Effector CD8-positive, alpha-beta T cell (primary cell): ENCODE results near the gene VTI1A.
"Not testable (repeated sequence)": the region's sequence is repeated elsewhere in the genome, so short reads cannot be mapped to it uniquely, and the experiment has no call there.

Source experiments
- DNase-seq: peaks from one replicate; lab custom pipeline; 2025; lab: John Stamatoyannopoulos, UW

The VTI1A gene

GRCh38 chr10:112588225-112588990 is 141.4 kb downstream of the VTI1A start:
- DNase-seq: no peak

GRCh38 chr10:112589081-112589480 is 142.1 kb downstream of the VTI1A start:
- no peak for DNase-seq

DNA sequence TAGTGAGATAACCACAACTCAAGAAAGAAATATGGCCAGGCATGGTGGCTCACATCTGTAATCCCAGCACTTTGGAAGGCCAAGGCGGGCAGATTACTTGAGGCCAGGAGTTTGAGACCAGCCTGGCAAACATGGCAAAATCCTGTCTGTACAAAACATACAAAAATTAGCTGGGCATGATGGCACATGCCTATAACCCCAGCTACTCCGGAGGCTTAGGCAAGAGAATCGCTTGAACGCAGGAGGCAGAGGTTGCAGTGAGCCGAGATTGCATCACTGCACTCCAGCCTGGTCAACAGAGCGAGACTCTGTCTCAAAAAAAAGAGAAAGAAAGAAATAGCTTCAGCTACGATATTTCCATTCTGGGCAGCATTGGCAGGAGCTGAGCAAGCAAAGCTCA is 143.8 kb downstream of the VTI1A start:
- not testable (repeated sequence) for DNase-seq

- no peak for DNase-seq
These were observed 146.0 kb downstream of the VTI1A start for GRCh38 chr10:112593023-112593422.

DNA sequence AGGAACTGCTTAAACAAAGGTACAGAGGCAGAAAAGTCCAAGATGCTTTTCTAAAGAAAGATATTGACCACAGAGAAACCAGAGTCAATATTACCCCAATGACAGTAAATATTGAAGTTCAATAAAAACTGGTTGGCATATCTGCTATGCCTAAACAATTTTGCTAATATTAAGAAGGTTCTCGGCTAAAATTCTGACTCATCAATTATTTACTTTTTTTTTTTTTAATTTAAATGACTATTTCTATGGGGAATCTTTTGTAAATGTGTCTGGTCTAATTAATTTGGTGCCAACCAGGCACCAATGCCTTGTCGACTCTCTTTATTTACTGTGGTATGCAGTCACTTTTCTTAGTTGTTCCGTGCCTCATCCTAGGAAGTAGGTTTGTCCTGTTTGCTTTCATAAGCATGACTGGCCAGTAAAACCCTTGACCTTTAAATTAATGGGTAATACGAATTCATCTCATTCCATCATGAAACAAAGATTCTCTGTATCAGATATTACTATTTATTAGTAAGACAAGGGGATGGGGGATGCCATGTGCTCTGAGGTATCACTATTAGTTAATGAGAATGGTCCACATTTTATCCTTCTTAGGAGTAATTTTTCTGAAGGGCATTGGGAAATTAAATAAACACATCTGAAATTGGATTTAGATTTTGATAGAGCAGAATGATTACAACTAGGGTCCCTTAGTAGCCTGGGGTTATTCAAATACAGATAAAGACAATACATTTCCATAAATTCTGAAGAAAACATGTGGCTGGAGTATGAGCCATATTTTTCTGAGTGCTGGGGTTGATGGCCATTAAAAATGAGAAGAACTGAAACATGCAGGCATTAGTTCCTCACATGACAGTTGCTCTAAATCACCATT is 154.4 kb downstream of the VTI1A start:
- no peak for DNase-seq

- DNase-seq: no peak
These were observed 156.0 kb downstream of the VTI1A start for GRCh38 chr10:112603062-112603461.

DNA sequence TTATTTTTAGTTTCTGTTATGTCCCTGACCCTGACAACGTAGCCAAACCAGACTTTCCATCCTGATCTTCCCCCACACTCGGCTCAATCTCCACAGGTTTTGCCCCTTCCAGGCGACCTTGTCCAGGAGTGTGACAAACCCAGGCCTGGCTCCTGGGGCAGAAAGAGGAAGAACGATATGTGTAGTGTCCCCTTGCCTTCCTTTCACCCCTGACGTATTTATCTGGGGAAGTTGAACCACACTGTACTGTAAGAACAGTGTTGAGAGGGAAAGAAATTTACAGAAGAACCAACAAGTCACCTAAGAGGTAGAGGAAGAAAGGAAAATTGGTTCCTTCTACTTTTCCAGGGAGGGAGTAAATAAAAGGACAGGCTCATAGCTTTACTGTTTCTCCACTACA is 158.0 kb downstream of the VTI1A start:
- no peak for DNase-seq

DNA sequence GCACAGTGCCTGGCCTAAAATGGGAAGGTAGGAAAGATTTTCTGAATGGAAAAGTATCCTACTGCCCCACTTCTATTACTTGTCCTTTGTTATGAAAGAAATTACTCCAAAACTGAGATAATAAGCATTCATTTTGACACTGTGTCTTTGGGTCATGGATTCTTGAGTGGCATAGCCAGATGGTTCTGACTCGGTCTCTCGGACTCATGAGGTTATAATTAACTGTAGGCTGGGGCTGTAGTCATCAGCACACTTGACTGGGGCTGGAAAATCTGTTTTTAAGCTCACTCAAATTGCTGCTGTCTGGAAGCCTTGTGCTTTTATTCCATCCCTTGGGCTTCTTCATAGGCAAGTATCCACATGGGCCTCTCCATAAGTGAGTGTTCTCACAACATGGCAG is 160.5 kb downstream of the VTI1A start:
- DNase-seq: no peak

DNA sequence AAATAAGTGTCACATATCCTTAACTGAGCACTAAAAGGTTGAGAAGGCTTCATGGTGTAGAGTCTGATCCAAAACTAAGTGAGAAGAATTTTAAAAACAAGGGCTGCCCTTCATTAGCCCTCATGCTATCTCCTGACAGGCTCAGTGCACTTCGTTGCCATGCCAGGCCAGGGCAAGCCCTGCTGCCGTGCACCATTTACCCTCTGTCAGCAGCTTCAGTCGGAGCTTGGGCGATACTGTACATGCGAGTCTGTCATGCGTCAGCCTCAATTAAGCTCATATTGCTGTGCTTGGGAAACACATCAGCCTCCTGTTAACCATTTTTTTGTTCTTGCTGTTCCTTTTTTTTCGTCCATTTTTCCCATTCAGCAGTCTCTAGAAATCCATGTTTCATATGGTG is 166.6 kb downstream of the VTI1A start:
- DNase-seq: no peak

DNA sequence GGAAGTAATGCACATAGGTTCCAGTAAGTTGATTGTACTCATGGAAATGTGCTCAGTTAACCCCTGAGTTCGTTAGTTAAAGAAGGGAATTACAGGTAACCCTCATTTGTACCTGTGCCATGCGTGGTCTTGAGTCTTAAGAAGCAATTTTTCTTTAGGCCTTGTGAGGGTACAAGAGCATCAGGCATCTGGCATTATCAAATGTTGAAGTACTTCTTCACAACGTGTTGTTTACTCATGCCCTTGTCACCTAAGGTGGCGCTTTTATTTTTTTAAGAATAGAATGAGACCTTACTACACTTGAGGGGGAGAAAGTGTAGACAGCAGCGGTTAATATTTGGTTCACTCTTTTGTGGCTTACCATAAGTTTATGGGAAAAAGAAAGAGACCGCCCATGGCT is 167.1 kb downstream of the VTI1A start:
- no peak for DNase-seq

GRCh38 chr10:112614586-112614985 is 167.6 kb downstream of the VTI1A start:
- DNase-seq: no peak

- DNase-seq: no peak
These were observed 168.3 kb downstream of the VTI1A start for GRCh38 chr10:112615269-112615668.

- no peak for DNase-seq
These were observed 169.6 kb downstream of the VTI1A start for GRCh38 chr10:112616647-112617046.

DNA sequence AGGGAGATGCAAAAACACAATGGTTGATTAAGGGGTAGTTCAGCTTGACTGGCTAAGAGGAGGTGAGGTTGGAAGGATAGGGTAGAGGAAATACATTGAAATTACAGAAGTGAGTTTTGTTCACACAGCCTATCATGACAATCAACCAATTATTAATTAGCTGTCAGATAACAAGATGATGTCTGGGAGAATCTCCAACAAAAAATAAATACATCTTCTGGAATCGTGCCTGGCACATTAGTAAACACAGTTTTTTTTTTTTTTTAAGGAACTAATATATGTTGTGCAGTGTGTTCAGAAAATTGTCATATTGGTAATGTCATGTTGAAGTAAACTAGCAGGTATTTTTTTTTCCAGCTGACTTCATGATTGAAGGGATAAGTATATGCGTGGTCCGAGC is 171.8 kb downstream of the VTI1A start:
- no peak for DNase-seq

DNA sequence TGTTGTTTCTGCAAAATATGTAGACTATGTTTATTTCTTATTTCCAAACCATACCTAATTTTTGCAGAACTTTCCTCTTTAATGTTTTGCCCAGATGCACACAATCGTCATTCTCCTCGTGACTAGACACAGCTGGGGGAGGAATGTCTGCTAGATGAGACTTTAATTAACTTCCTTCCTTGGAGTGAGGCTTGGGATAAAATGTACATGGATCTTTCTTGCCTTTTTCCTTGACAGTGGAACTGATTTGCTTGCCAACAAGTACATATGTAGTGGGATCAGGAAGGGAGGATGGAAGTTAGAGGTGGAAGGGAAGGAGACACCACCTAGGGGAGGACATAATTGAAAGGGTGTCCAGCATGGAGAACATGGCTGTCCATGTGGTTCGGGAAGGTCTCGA is 172.5 kb downstream of the VTI1A start:
- no peak for DNase-seq

- no peak for DNase-seq
These were observed 175.8 kb downstream of the VTI1A start for GRCh38 chr10:112622786-112623185.

DNA sequence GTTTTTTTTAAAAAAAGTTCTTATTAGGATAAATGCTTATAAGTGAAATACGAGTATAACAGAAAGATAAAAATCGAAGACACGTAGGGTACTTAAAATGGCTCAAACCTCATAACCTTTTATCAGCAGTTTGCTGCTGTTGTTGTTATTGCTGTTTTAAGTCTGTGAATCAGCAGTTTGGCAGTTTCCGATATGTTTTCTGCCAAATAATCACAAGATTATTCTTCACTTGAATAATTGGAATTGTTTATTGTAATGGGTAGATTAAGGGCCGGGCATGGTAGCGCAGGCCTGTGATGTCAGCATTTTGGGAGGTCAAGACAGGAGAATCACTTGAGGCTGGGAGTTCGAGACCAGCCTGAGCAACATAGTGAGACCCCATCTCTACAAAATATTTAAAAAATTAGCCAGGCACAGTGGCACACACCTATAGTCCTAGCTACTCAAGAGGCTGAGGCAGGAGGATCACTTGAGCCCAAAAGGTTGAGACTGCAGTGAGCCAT is 177.6 kb downstream of the VTI1A start:
- DNase-seq: no peak

DNA sequence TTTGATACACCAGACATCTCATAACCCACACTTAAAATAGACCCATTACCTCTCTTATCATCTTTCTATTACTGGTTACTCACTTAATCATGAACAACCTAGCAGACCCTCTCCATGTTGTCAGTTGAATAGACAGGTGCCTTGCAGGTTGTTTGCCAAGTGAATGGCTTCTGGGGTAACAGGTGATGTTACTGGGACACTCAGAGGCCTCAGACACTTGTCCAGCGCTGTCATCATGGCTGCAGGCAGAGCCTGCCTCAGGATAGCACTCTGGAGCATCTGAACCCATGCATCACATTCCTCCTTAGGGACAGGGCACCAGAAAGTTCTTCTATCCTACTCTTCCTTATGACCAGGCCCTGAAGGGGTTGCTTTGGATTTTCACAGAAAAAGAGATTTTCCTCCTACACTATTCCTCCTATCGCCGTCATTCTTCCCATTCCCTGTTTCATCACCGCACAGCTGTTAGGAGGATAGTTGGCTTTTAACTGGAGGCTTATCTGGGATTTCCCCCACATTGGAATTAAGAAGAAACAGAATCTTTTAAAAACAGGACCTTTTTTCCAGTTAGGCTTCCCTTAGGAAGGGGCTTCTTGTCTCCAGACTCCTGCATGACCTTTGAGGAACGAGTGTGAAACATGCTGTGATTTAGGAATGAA is 182.1 kb downstream of the VTI1A start:
- no peak for DNase-seq

DNA sequence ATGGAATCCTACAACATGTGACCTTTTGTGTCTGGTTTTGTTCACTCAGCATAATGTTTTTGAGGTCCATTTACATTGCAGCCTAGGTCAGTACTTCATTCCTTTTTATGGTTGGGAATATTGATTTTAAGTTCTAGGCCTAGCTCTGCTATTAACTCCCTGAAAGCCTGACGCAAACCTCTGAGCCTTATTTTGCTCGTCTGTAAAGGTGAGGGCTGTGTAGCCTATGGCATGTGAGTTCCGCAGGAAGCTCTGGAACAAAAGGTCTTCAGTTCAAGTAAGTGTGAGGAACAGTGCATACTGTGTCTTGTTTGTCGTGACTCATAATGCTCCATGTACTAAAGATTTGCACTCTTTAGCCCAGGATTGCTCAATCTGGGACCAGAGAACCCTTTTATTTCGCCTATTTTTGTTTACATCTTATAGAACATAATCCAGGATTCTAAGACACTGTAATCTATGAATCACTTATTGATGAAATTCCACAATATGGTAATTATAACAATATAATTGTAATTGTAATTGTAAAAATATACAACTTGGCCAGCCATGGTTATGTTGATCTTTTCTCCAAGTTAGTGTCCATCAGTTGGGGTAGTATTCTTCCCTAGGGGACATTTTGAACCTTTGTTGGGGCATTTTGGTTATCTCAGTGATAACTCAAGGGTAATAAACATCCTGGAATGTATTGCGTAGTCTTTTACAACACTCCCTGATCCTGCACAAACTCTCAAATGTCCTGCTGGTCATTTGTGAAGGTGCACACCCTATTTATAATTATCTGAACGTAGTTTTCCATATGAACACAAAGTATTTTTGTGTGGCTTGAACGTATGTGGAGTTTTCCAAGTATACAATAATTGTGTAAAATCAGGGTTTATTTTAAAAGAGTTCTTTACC is 184.7 kb downstream of the VTI1A start:
- no peak for DNase-seq

DNA sequence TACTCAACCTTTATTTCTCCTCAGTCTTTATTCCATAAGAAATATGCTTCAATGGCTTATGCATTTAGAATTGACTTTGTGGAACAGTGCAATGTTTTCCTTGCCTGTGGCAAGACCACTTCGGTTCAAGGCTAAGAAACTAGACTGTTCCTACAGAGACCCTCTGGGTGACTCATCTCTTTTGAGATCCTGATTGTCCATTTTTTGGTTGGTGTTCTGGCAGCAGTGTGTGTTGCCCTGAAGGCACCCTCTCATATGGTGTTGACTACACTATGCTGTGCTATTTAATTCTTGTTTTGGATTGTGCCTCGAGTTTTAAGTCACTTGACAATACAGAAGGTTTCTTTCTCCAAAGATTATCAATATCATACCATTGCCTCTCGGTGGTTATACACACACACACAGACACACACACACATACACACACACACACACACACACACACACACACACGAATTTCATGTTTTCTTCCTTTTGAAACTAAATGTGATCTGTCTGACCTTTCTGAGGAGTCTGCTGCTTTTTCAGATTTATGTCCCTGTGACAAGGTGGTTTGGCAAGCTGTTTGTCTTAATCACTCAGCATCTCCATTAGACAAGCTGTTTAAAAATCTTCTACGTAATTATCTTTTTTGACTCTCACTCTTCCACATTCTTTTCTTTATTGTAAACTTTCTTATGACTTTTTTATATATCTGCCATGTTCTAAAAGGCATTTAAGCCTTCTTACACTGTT is 187.2 kb downstream of the VTI1A start:
- DNase-seq: no peak

- DNase-seq: no peak
These were observed 190.9 kb downstream of the VTI1A start for GRCh38 chr10:112637901-112638300.
